ENCODE results near the gene DIO1. TPM values are rescaled to one million over a fixed set of nuclear protein-coding genes. Genes with fewer than 3 reads are reported as not detected.

The DIO1 gene
- total RNA-seq, 1 donor from 2014 or later, result 1.3 TPM

DNA sequence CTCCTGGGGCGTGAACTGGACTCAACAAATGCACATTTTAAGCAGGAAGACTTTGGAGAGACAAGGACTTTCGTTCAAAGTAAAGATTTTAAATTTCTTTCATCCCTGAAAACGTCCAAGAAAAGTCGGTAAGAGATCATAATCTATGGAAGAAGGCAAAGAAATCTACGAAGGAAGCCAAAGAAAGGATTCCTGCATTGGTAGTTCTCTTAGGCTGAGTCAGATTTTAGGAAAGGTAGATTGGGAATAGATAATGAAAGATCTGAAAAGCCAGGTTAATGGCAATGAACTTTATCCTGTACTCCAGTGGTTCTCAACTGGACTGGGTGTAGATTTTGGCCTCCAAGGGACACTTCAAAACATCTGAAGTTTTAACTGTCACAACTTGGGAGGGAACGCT lies 49.1 kb downstream of the DIO1 start:
- no peak overlapping the region for H3K27ac Mint-ChIP-seq
- H3K9me3 Mint-ChIP-seq (ENCODE audit: low read depth), result no peaks in the 10 kb centered on the region
- H3K27me3 Mint-ChIP-seq, result no peaks in the 10 kb centered on the region
- peaks cover 3% of the 10 kb centered on the region for H3K36me3 Mint-ChIP-seq (ENCODE audit: insufficient read depth)
- H3K4me1 Mint-ChIP-seq (ENCODE audit: low read depth), result peaks cover 20% of the 10 kb centered on the region
- TF ChIP-seq, protein P1, sequence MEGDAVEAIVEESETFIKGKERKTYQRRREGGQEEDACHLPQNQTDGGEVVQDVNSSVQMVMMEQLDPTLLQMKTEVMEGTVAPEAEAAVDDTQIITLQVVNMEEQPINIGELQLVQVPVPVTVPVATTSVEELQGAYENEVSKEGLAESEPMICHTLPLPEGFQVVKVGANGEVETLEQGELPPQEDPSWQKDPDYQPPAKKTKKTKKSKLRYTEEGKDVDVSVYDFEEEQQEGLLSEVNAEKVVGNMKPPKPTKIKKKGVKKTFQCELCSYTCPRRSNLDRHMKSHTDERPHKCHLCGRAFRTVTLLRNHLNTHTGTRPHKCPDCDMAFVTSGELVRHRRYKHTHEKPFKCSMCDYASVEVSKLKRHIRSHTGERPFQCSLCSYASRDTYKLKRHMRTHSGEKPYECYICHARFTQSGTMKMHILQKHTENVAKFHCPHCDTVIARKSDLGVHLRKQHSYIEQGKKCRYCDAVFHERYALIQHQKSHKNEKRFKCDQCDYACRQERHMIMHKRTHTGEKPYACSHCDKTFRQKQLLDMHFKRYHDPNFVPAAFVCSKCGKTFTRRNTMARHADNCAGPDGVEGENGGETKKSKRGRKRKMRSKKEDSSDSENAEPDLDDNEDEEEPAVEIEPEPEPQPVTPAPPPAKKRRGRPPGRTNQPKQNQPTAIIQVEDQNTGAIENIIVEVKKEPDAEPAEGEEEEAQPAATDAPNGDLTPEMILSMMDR (IDR thresholded peaks at IDR 0.05; ENCODE audit: unreplicated experiment), result no peak
- peak overlapping the region; percentile 11 for H3K4me3 Mint-ChIP-seq (ENCODE audit: low read depth)
- DNase-seq (ENCODE audit: low spot score, unreplicated experiment), result no peak

DNA sequence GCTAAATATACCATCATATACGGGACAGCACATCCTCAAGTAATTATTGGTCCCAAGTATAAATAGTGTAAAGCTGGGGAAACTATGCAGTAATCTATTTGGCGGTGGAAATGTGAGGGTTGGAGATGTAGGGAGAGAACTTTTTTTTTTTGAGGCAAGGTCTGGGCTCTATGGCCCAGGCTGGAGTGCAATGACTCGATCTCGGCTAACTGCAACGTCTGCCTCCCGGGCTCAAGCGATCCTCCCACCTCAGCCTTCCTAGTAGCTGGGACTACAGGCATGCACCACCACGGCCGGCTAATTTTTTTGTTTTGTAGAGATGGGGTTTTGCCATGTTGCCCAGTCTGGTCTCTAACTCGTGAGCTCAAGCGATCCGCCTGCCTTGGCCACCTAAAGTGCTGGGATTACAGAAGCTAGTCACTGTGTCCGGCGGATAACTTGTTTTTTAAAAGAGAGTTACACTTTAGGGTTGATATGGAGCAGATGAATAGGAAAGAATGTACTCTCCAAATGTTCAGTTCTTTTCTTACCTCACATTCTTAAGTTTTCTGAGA lies 49.6 kb downstream of the DIO1 start:
- Mint-ChIP-seq H3K4me3 (ENCODE audit: low read depth) (peak overlapping the region; percentile 22), H3K27ac (no peak overlapping the region), H3K27me3 (no peaks in the 10 kb centered on the region), H3K36me3 (ENCODE audit: insufficient read depth) (peaks cover 2% of the 10 kb centered on the region), H3K4me1 (ENCODE audit: low read depth) (peaks cover 21% of the 10 kb centered on the region), H3K9me3 (ENCODE audit: low read depth) (no peaks in the 10 kb centered on the region)
- DNase-seq (ENCODE audit: low spot score, unreplicated experiment), result no peak
- TF ChIP-seq, protein P1 (IDR thresholded peaks at IDR 0.05; ENCODE audit: unreplicated experiment), result no peak

DNA sequence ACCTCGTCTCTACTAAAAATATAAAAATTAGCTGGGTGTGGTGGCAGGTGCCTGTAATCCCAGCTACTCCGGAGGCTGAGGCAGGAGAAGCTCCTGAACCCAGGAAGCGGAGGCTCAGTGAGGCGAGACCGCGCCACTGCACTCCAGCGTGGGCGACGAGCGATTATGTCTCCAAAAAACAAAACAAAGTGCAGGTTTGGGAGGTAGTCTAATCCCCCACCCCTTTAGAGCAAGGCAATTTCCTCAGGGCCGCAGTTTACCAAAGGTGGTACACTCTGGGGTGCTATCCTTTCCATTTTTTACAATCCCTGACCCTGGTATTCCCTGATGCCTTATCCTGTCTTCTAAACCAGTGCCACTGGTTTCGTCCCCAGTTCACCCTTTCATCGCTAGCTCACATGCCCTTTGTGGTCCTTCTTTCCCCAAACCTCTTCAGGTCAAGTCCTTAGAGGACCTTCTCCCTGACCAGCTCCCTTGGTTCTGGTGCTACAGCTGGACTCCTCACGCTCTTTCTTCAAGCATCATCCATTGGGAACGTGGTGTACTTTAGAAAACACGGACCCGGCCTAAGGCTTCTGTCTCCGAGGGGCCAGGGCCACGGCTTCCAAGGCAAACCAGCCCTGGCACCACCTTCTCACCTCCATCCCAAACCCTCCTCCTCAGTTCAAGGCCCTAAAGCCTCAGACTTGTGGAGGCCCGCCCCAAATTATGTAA lies 50.6 kb downstream of the DIO1 start:
- Mint-ChIP-seq H3K27me3 (no peaks in the 10 kb centered on the region), H3K9me3 (ENCODE audit: low read depth) (no peaks in the 10 kb centered on the region), H3K27ac (peak overlapping the region; percentile 95), H3K36me3 (ENCODE audit: insufficient read depth) (no peaks in the 10 kb centered on the region), H3K4me3 (ENCODE audit: low read depth) (peak overlapping the region; percentile 94), H3K4me1 (ENCODE audit: low read depth) (peaks cover 30% of the 10 kb centered on the region)
- DNase-seq (ENCODE audit: low spot score, unreplicated experiment), result no peak
- TF ChIP-seq, protein P1 (IDR thresholded peaks at IDR 0.05; ENCODE audit: unreplicated experiment), result no peak

DNA sequence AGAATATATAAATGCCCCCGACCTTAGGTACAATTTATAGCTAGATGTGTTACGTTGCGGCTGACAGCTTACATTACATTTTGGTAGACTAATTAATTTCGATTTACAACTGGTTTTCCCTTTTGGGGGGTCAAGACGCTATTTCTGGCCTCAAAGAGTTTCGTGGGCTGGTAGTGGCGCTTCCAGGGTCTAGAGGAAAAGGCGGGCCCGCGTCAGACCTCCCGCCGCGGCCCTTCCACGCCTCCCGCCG lies 51.1 kb downstream of the DIO1 start:
- DNase-seq (ENCODE audit: low spot score, unreplicated experiment), result no peak
- no peaks in the 10 kb centered on the region for H3K36me3 Mint-ChIP-seq (ENCODE audit: insufficient read depth)
- peak overlapping the region; percentile 94 for H3K4me3 Mint-ChIP-seq (ENCODE audit: low read depth)
- TF ChIP-seq, protein P1 (IDR thresholded peaks at IDR 0.05; ENCODE audit: unreplicated experiment), result no peak
- H3K27me3 Mint-ChIP-seq, result no peaks in the 10 kb centered on the region
- no peaks in the 10 kb centered on the region for H3K9me3 Mint-ChIP-seq (ENCODE audit: low read depth)
- peak overlapping the region; percentile 95 for H3K27ac Mint-ChIP-seq
- peaks cover 34% of the 10 kb centered on the region for H3K4me1 Mint-ChIP-seq (ENCODE audit: low read depth)

DNA sequence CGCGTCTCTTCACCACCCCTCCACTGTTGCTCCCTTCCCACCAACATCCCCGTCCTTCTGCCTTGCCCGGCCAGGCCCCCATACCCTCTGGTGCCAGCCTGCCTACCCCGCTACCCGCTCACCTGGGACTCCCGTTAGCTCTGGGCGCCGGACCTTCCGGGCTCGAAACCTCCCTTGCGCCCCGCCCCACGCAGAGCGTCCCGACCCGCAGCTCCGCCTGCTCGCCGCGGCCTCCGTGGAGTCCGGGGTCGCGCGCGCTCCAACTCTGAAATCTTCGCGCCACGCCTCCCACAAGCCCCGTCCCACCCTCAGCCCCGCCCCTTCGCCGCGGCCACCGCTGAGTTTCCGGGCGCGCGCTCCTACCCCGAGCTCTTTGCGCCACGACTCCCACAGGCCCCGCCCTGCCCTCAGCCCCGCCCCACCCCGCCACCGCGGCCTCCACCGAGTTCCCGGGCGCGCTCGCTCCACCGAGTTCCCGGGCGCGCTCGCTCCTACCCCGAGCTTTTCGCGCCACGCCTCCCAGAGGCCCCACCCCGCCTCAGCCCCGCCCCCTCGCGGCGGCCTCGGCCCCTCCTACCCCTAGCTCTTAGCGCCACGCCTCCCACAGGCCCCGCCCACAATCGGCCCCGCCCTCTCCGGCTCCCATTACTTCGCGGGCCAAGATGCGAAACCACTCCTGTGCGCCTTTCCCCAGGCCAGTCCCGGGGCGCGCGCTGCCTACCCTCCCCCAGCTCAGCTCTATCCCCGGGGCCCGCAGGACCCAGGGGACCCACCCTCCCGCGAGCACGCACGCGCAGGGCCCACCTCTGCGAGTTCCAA lies 51.7 kb downstream of the DIO1 start, which contains the start of gene IFT25:
Gene IFT25, minus strand, starts transcription at position 267 of the 819 bp plus-strand sequence. CDS start 5,617 bp downstream, outside the sequence.
- Mint-ChIP-seq H3K27me3 (no peaks in the 10 kb centered on the region), H3K4me1 (ENCODE audit: low read depth) (peaks cover 34% of the 10 kb centered on the region), H3K36me3 (ENCODE audit: insufficient read depth) (no peaks in the 10 kb centered on the region), H3K4me3 (ENCODE audit: low read depth) (peak within 1 kb of the TSS; percentile 94), H3K9me3 (ENCODE audit: low read depth) (no peaks in the 10 kb centered on the region), H3K27ac (peak within 1 kb of the TSS; percentile 95)
- DNase-seq (ENCODE audit: low spot score, unreplicated experiment), result peak; percentile 97
- TF ChIP-seq, protein P1 (IDR thresholded peaks at IDR 0.05; ENCODE audit: unreplicated experiment), result no peak
